CD4-positive, alpha-beta T cell (primary cell): Measurements from ENCODE around the gene RAB11FIP3. TPM values are rescaled to one million over a fixed set of nuclear protein-coding genes. Genes with fewer than 3 reads are reported as not detected.

ENCODE experiments used
- ATAC-seq: fragments of 200-7000 bp; cut with Tn5 transposase; one replicate; pipeline ENCODE4 v1.10.0; 2022; ENCODE audit warnings: mild to moderate bottlenecking; ENCODE audit not compliant: poor library complexity
- CTCF ChIA-PET: fragments of 350-600 bp; sonication (Branson Sonifier 250); formaldehyde crosslinking; loops from one replicate; lab custom pipeline; 2021; ENCODE audit warnings: antibody characterized with exemption, inconsistent platforms; lab: Charles Lee
- POLR2A ChIA-PET: fragments of 350-600 bp; sonication (Branson Sonifier 250); formaldehyde crosslinking; loops from one replicate; lab custom pipeline; 2021; ENCODE audit warnings: antibody characterized with exemption, inconsistent platforms; lab: Charles Lee
- DNase-seq, 14 experiments: peaks; one replicate each; pipeline ENCODE4 v3.0.0-alpha.2; 2013 to 2020; ENCODE audit warnings: mixed read lengths in 2 of 14
- H3K27ac ChIP-seq, 2 donors: one replicate each; pipeline versions ENCODE4 v1.5.1 to v1.7.0; 2013; ENCODE audit warnings: low read length in 2 of 2, low read depth in 1 of 2, mild to moderate bottlenecking in 1 of 2
- H3K27me3 ChIP-seq, 2 experiments: 1 replicate in 1 of 2; 2 replicates in 1 of 2; pipeline versions ENCODE4 v1.6.1 to v1.7.0; 2013; ENCODE audit warnings: low read length in 2 of 2, control low read depth in 1 of 2, mild to moderate bottlenecking in 1 of 2, moderate library complexity in 1 of 2; ENCODE audit not compliant: insufficient read depth in 2 of 2, control insufficient read depth in 1 of 2
- H3K36me3 ChIP-seq: one replicate; pipeline ENCODE4 v1.6.1; 2013; ENCODE audit warnings: low read length, control low read depth; ENCODE audit not compliant: insufficient read depth
- H3K4me1 ChIP-seq: one replicate; pipeline ENCODE4 v1.6.1; 2013; ENCODE audit warnings: low read length, control low read depth; ENCODE audit not compliant: insufficient read depth
- H3K4me3 ChIP-seq: one replicate; pipeline ENCODE4 v1.5.1; 2013; ENCODE audit warnings: mild to moderate bottlenecking, low read length, moderate library complexity
- H3K9me3 ChIP-seq, 2 experiments: 1 replicate in 1 of 2; 2 replicates in 1 of 2; pipeline versions ENCODE4 v1.6.1 to v1.7.0; 2013; ENCODE audit warnings: low read length in 2 of 2, mild to moderate bottlenecking in 2 of 2, control low read depth in 1 of 2, moderate library complexity in 1 of 2; ENCODE audit not compliant: control insufficient read depth in 1 of 2, insufficient read depth in 1 of 2
- H3K27ac Mint-ChIP-seq: one replicate; pipeline ENCODE4 v1.8.0; 2020; ENCODE audit warnings: mixed read lengths
- H3K27me3 Mint-ChIP-seq: one replicate; pipeline ENCODE4 v1.8.0; 2021; ENCODE audit warnings: mixed read lengths
- H3K36me3 Mint-ChIP-seq: one replicate; pipeline ENCODE4 v1.8.0; 2021; ENCODE audit warnings: low read depth, mixed read lengths
- H3K4me1 Mint-ChIP-seq: one replicate; pipeline ENCODE4 v1.8.0; 2021; ENCODE audit warnings: low read depth, mixed read lengths
- H3K4me3 Mint-ChIP-seq: one replicate; pipeline ENCODE4 v1.8.0; 2020; ENCODE audit warnings: mild to moderate bottlenecking, mixed read lengths
- H3K9me3 Mint-ChIP-seq: one replicate; pipeline ENCODE4 v1.8.0; 2020; ENCODE audit warnings: mixed read lengths
- CTCF ChIP-seq: fragments of 200-600 bp; IDR thresholded peaks from one replicate; pipeline ENCODE4 v1.8.0; 2022; ENCODE audit warnings: antibody characterized with exemption, mild to moderate bottlenecking
- intact Hi-C, 2 experiments: fragments of 100-400 bp; cut with DNase I in 1 of 2; cut with micrococcal nuclease in 1 of 2; formaldehyde crosslinking; loops; one replicate each; pipeline versions ENCODE4 v1.15.1 to v1.9.0; 2023 to 2025; cut with DNase I, micrococcal nuclease
- total RNA-seq, 174 experiments: library from RNA in 2 of 174; stranded (reverse) in 2 of 174; gene quantifications; one replicate each; pipeline ENCODE4 v1.2.3 and lab custom pipeline; 2021 to 2026

RAB11FIP3 gene
- total RNA-seq, 2 experiments from 2014 or later = 28.4 to 29.0 TPM

DNA sequence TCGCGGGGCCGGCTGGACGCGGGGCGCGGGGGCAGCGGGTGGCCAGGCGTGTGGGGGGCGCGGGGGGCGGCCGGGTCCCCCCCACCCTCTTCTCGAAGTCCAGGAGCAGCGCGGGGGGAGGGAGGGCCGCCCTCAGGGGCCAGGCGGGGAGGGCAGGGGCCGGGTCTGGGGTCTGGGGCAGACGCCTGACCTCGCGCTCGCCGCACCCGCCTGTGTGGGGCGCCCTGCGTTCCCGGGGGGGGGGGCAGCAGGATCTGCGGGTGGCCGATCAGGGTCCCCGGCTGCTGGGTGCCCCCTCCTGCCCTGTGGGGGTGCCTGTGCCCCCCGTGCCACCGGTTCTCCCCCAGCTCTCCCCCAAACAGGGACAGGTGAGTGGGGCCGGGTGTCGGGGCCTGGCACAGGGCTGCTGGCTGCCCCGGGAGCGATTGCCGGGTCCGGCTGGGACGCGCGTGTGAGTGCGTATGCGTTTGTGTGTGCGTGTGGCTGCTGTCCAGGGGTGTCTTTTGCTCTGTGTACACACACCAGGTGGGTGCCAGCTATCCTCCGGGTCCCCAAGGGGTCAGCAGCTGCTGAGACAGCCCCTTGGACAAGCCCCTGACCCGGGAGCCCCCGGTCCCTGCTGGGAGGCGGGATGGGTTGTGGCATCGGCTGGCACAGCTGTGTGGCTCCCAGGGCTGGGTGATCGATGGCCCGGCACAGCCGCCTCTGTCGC lies 135.4 kb downstream of the RAB11FIP3 start:
- H3K4me1 ChIP-seq = peaks cover 7% of the 10 kb centered on the region
- ATAC-seq = no peak
- Mint-ChIP-seq H3K27me3 (peaks cover 6% of the 10 kb centered on the region), H3K9me3 (no peaks in the 10 kb centered on the region), H3K4me3 (no peak overlapping the region), H3K36me3 (no peaks in the 10 kb centered on the region), H3K4me1 (peaks cover 4% of the 10 kb centered on the region), H3K27ac (no peak overlapping the region)
- intact Hi-C loops = no loop called here
- H3K27ac ChIP-seq = no peak overlapping the region
- peaks cover 0 to 23% of the 10 kb centered on the region in 2 experiments for H3K9me3 ChIP-seq
- CTCF ChIA-PET = no interaction called here
- no peak for TF ChIP-seq CTCF
- POLR2A ChIA-PET = no interaction called here
- no peaks in the 10 kb centered on the region for H3K36me3 ChIP-seq
- H3K27me3 ChIP-seq = peaks cover 17 to 24% of the 10 kb centered on the region in 2 experiments
- DNase-seq = no peak
- no peak overlapping the region for H3K4me3 ChIP-seq

DNA sequence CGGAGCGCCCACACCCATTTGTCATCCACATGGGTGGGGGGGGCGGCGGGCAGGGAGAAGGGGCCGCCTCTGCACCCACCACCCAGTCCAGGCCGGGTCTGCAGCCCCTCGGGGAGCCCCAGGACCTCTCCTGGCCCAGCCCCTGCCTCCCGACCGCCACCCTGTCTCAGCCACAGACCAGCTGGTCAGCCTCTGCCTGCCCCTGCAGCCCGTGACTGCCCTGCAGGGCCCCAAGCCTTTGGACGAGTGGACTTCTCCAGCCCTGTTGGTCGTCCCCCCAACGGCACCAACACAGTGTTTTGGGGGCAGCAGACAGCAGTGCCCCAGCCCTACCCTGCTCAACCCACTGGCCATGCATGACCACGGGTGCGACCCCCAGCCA lies 136.0 kb downstream of the RAB11FIP3 start:
- TF ChIP-seq CTCF = no peak
- H3K4me3 Mint-ChIP-seq = no peak overlapping the region
- intact Hi-C loops = no loop called here
- no peak overlapping the region for H3K27ac Mint-ChIP-seq
- no peaks in the 10 kb centered on the region for H3K36me3 ChIP-seq
- no peak overlapping the region for H3K4me3 ChIP-seq
- CTCF ChIA-PET = no interaction called here
- peaks cover 6% of the 10 kb centered on the region for H3K27me3 Mint-ChIP-seq
- peaks cover 17 to 24% of the 10 kb centered on the region in 2 experiments for H3K27me3 ChIP-seq
- no peaks in the 10 kb centered on the region for H3K9me3 Mint-ChIP-seq
- DNase-seq (no peak), ATAC-seq (no peak)
- H3K27ac ChIP-seq = no peak overlapping the region
- H3K4me1 Mint-ChIP-seq = peaks cover 5% of the 10 kb centered on the region
- peaks cover 13% of the 10 kb centered on the region for H3K4me1 ChIP-seq
- H3K36me3 Mint-ChIP-seq = no peaks in the 10 kb centered on the region
- POLR2A ChIA-PET = no interaction called here
- H3K9me3 ChIP-seq = peaks cover 0 to 23% of the 10 kb centered on the region in 2 experiments

DNA sequence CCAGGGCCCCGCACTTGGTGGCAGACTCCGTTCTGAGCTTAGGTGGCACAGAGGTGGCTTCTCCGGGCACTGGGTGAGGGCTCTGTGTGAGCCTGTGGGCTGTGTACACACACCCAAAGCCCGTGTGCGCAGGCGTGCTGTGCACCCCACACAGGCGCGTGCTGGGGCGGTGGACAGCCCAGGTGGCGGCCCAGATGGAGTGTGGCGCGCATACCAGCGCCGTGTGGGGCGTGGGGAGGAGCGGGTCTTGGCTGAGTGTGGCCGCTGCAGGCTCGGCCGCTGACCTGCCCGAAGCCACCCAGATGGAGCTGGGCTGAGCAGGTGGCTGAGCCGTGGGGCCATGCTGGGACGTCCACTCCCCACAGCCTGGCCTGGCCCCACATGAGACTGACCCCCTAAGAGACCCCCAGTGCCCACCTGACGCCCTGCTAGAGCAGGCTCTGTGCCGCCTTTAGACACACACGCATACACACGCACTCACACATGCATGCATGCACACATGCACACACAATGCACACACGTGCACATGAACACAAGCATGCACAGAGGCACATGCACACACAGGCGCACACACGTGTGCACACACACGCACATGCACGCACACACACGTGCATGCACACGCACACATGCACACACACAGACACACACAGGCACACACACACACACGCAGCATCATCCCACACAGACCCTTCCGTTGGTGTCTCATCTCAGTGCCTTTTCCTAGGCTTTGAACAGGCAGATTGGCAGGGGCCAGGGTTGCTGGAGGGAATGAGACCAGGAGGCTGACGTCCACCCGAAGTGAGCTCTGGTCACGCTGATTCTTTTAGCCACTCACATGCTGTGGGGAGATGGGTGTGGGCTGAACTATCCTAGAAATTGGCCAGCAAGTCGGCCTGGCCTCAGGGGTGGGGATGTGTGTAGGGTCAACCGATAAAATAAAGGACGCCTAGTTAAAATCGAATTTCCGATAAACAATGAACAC lies 136.8 kb downstream of the RAB11FIP3 start:
- POLR2A ChIA-PET = no interaction called here
- Histone ChIP-seq H3K27ac (no peak overlapping the region), H3K27me3 (peaks cover 17 to 24% of the 10 kb centered on the region in 2 experiments), H3K36me3 (no peaks in the 10 kb centered on the region), H3K4me1 (peaks cover 21% of the 10 kb centered on the region), H3K9me3 (peaks cover 0 to 23% of the 10 kb centered on the region in 2 experiments), H3K4me3 (no peak overlapping the region)
- ATAC-seq = no peak
- Mint-ChIP-seq H3K27me3 (peaks cover 6% of the 10 kb centered on the region), H3K36me3 (no peaks in the 10 kb centered on the region), H3K9me3 (no peaks in the 10 kb centered on the region), H3K4me3 (no peak overlapping the region), H3K4me1 (peaks cover 13% of the 10 kb centered on the region), H3K27ac (no peak overlapping the region)
- intact Hi-C loops = no loop called here
- CTCF ChIA-PET = no interaction called here
- no peak for DNase-seq
- no peak for TF ChIP-seq CTCF
